Bronchial epithelial cell (primary cell): ENCODE data around the gene BRWD1. TPM values are rescaled to one million over a fixed set of nuclear protein-coding genes. Genes with fewer than 3 reads are reported as not detected.

Experiments used
- DNase-seq: peaks from one replicate; pipeline ENCODE4 v3.0.0-alpha.2; 2010; ENCODE audit warnings: low read depth
- FAIRE-seq: peaks from 2 replicates; lab custom pipeline; 2011; peaks lifted over from hg19 to GRCh38; lab: Jason Lieb, UNC
- H3K27me3 ChIP-seq: 2 replicates; pipeline ENCODE4 v1.5.1; 2011; ENCODE audit warnings: low read length; ENCODE audit not compliant: control insufficient read depth, insufficient read depth
- H3K36me3 ChIP-seq: 2 replicates; pipeline ENCODE4 v1.5.1; 2011; ENCODE audit warnings: low read length; ENCODE audit not compliant: control insufficient read depth, insufficient read depth
- H3K4me3 ChIP-seq: 2 replicates; pipeline ENCODE4 v1.5.1; 2011; ENCODE audit warnings: mild to moderate bottlenecking, low read depth, low read length, control low read depth
- total RNA-seq: library from RNA; depleted of rRNA; stranded (reverse); fragments of >200 nt; gene quantifications from 2 replicates; pipeline ENCODE4 v1.2.1, GENCODE V29; 2014
- TF ChIP-seq, protein P1 (sequence below): IDR thresholded peaks from 2 replicates; pipeline ENCODE4 v1.5.1; 2011; ENCODE audit warnings: mild to moderate bottlenecking, moderate library complexity, low read length, control low read depth, inconsistent platforms; ENCODE audit not compliant: insufficient read depth, severe bottlenecking

The BRWD1 gene
- total RNA-seq, 1 donor from 2014 or later, result 71.6 TPM

DNA sequence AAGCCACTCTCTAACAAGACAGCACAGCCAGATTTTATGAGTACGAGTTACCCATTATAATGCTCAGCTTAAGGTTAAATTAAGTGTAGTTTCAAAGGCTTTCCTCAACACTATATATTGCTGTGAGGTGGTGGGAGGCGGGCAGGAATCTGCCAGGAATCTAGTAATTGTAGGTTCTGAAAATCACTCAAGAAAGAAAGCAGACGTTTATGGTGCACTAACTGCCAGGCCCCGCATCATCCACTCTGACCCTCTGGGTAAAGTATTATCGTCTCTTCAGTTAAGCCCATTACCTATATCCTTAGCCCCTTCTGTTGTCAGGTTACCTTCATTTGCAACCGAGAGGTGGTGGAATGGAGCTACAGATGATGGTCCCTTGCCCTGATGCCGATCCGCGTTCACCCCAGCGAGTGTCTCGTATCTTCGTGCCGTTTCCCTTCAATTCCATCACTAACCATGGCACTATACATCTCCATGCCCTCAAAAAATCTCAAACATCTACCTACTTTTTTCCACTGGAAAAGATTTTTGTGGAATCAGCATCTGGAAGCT, 23.1 kb upstream of the BRWD1 start:
- FAIRE-seq (no peak), DNase-seq (no peak)
- no peaks in the 10 kb centered on the region for H3K36me3 ChIP-seq
- H3K27me3 ChIP-seq, result no peaks in the 10 kb centered on the region
- TF ChIP-seq, protein P1, sequence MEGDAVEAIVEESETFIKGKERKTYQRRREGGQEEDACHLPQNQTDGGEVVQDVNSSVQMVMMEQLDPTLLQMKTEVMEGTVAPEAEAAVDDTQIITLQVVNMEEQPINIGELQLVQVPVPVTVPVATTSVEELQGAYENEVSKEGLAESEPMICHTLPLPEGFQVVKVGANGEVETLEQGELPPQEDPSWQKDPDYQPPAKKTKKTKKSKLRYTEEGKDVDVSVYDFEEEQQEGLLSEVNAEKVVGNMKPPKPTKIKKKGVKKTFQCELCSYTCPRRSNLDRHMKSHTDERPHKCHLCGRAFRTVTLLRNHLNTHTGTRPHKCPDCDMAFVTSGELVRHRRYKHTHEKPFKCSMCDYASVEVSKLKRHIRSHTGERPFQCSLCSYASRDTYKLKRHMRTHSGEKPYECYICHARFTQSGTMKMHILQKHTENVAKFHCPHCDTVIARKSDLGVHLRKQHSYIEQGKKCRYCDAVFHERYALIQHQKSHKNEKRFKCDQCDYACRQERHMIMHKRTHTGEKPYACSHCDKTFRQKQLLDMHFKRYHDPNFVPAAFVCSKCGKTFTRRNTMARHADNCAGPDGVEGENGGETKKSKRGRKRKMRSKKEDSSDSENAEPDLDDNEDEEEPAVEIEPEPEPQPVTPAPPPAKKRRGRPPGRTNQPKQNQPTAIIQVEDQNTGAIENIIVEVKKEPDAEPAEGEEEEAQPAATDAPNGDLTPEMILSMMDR, result no peak
- H3K4me3 ChIP-seq, result no peak overlapping the region

GRCh38 chr21:39334611-39335010, 21.2 kb upstream of the BRWD1 start:
- Histone ChIP-seq H3K4me3 (no peak overlapping the region), H3K27me3 (no peaks in the 10 kb centered on the region), H3K36me3 (no peaks in the 10 kb centered on the region)
- DNase-seq, result no peak
- no peak for FAIRE-seq
- TF ChIP-seq, protein P1, result no peak

GRCh38 chr21:39332175-39332574, 18.7 kb upstream of the BRWD1 start:
- FAIRE-seq (no peak), DNase-seq (no peak)
- Histone ChIP-seq H3K27me3 (no peaks in the 10 kb centered on the region), H3K36me3 (no peaks in the 10 kb centered on the region), H3K4me3 (no peak overlapping the region)
- TF ChIP-seq, protein P1, result no peak

GRCh38 chr21:39330001-39330400, 16.6 kb upstream of the BRWD1 start:
- Histone ChIP-seq H3K36me3 (no peaks in the 10 kb centered on the region), H3K4me3 (no peak overlapping the region), H3K27me3 (no peaks in the 10 kb centered on the region)
- TF ChIP-seq, protein P1, result no peak
- no peak for DNase-seq
- FAIRE-seq, result no peak

- Histone ChIP-seq H3K36me3 (no peaks in the 10 kb centered on the region), H3K4me3 (no peak overlapping the region), H3K27me3 (no peaks in the 10 kb centered on the region)
- DNase-seq (no peak), FAIRE-seq (no peak)
- TF ChIP-seq, protein P1, result no peak
Observed at GRCh38 chr21:39327727-39328126, 14.3 kb upstream of the BRWD1 start.
